Colonic mucosa (tissue), 4 donors: ENCODE data around the gene ST3GAL3. TPM values are rescaled to one million over a fixed set of nuclear protein-coding genes. Genes with fewer than 3 reads are reported as not detected.
A peak's percentile ranks its signal among the peaks of the same experiment; 100 is the strongest.

ENCODE experiments used
- DNase-seq: peaks from one replicate; pipeline ENCODE4 v3.0.0-alpha.2; 2020
- H3K27ac ChIP-seq: fragments of 200-600 bp; one replicate; pipeline ENCODE4 v1.8.0; 2021
- H3K27me3 ChIP-seq: fragments of 200-600 bp; one replicate; pipeline ENCODE4 v1.8.0; 2021
- H3K36me3 ChIP-seq: fragments of 200-600 bp; one replicate; pipeline ENCODE4 v1.8.0; 2021
- H3K4me1 ChIP-seq: fragments of 200-600 bp; one replicate; pipeline ENCODE4 v1.8.0; 2021; ENCODE audit warnings: mild to moderate bottlenecking
- H3K4me3 ChIP-seq: fragments of 200-600 bp; one replicate; pipeline ENCODE4 v1.8.0; 2021
- H3K9ac ChIP-seq, 2 donors: one replicate each; pipeline ENCODE4 v1.7.0; 2013; ENCODE audit warnings: control low read depth in 2 of 2, low read depth in 2 of 2, low read length in 2 of 2
- H3K9me3 ChIP-seq: fragments of 200-600 bp; one replicate; pipeline ENCODE4 v1.8.0; 2021
- CTCF ChIP-seq: fragments of 200-600 bp; IDR thresholded peaks from one replicate; pipeline ENCODE4 v1.8.0; 2022; ENCODE audit warnings: antibody characterized with exemption, mild to moderate bottlenecking
- intact Hi-C: fragments of 100-400 bp; cut with DNase I; formaldehyde crosslinking; loops from one replicate; pipeline ENCODE4 v1.14.1; 2022
- total RNA-seq, 2 donors: library from RNA; stranded (reverse); fragmentation: NEBNext Ultra II Directional in 1 of 2; extraction: Animal tissue kit (Norgen Biotek cat#: 25700) in 1 of 2; gene quantifications; one replicate each; pipeline ENCODE4 v1.2.1, GENCODE V29; 2021
- donor health status: healthy.
- donor health status: DM: no; HTN: no; CAD: no.
- donor health status: DM: no; HTN: no; CAD: no.

Gene ST3GAL3
- total RNA-seq, 2 donors from 2014 or later = 5.1 to 6.0 TPM

DNA sequence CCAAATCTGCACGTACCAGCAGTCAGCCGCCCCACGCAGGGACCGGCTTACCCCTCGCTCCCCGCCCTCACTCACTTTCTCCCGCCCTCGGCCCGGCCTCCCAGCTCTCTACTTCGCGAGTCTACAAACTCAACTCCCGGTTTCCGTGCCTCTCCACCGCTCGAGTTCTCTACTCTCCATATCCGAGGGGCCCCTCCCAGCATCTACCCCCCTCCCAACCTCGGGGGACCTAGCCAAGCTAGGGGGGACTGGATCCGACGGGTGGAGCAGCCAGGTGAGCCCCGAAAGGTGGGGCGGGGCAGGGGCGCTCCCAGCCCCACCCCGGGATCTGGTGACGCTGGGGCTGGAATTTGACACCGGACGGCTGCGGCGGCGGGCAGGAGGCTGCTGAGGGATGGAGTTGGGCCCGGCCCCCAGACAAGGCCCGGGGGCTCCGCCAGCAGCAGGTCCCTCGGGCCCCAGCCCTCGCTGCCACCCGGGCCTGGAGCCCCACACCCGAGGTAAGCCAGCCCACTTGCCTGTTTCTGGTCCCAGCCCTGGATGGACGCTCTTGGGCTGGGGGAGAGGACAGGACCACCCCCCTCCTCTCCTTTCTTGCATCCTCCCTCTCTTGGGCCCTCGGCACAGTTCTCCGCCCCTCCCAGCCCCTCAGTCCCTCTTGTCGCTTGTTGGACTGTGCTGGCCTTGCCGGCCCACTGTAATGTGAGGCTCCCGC lies 226.2 kb downstream of the ST3GAL3 start, which contains the start of gene ARTN:
ARTN (plus strand) TSS at position 416 of the 715 bp plus-strand sequence. CDS start 1,856 bp downstream, outside the sequence.
- Histone ChIP-seq H3K27ac (no peak within 1 kb of the TSS), H3K9me3 (no peaks in the 10 kb centered on the region), H3K4me1 (peaks cover 18% of the 10 kb centered on the region), H3K4me3 (peak within 1 kb of the TSS; percentile 34), H3K27me3 (peaks cover 5% of the 10 kb centered on the region), H3K9ac (peak within 1 kb of the TSS; percentile 28 to 64), H3K36me3 (no peaks in the 10 kb centered on the region)
- no peak for TF ChIP-seq CTCF
- intact Hi-C loops = loop anchor here (10.0 kb wide), 2 partner anchors 111 to 399 kb away; partner anchors contain the start of gene PTPRF
- peak; percentile 65 for DNase-seq

DNA sequence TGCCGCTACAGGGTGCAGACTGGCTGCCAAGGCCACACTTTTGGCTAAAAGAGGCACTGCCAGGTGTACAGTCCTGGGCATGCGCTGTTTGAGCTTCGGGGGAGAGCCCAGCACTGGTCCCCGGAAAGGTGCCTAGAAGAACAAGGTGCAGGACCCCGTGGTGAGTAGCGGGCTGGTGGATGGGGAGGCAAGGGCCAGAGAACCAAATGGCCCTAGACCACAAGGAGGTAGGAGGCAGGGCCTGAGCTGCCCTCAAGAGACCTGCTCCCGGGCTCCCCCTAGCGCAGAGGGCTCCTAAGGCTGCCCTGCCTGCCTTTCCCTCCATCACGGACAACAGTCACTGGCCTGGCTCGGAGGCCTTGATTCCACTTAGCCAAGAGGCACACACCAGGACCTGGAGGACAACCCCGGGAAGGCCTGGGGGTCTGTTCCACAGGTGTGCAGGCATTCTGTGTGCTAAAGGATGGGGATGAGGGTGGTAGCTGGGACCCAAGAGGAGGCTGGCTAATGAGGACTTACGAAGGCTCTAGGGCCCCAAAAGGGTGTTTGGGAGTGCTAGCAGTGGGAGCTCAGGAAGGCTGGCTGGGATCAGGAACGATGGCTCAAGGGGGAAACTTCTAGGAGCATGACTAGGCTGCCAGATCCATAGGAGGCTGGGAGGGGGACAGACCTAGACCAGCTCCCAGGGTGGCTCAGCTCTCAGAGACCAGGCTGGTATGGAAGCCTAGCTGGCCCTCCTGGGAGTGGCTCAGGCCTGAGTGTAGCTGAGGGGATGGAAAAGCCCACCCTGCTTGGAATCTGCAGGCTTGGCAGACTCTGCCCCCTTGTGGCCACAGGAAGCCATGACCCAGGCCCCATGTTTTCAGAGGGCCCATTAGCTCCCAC lies 227.0 kb downstream of the ST3GAL3 start:
- TF ChIP-seq CTCF = peak; percentile 79
- no peaks in the 10 kb centered on the region for H3K9me3 ChIP-seq
- peak overlapping the region; percentile 34 for H3K4me3 ChIP-seq
- H3K36me3 ChIP-seq = no peaks in the 10 kb centered on the region
- DNase-seq = peak; percentile 85
- peak overlapping the region; percentile 28 to 64 for H3K9ac ChIP-seq
- H3K27ac ChIP-seq = peak overlapping the region; percentile 60
- H3K27me3 ChIP-seq = peaks cover 5% of the 10 kb centered on the region
- intact Hi-C loops = loop anchor here (10.0 kb wide), 2 partner anchors 110 to 400 kb away; partner anchors contain the start of gene PTPRF
- H3K4me1 ChIP-seq = peaks cover 18% of the 10 kb centered on the region

- TF ChIP-seq CTCF = no peak
- intact Hi-C loops = loop anchor here (1.0 to 10.0 kb wide), 4 partner anchors 110 to 400 kb away; partner anchors contain the start of gene PTPRF
- Histone ChIP-seq H3K9ac (peak overlapping the region in 1 of 2 donors; percentile 13), H3K36me3 (no peaks in the 10 kb centered on the region), H3K4me1 (peaks cover 18% of the 10 kb centered on the region), H3K9me3 (no peaks in the 10 kb centered on the region), H3K4me3 (no peak overlapping the region), H3K27ac (peak overlapping the region; percentile 60), H3K27me3 (peaks cover 5% of the 10 kb centered on the region)
- no peak for DNase-seq
These were observed 227.6 kb downstream of the ST3GAL3 start for GRCh38 chr1:43934986-43935324.

DNA sequence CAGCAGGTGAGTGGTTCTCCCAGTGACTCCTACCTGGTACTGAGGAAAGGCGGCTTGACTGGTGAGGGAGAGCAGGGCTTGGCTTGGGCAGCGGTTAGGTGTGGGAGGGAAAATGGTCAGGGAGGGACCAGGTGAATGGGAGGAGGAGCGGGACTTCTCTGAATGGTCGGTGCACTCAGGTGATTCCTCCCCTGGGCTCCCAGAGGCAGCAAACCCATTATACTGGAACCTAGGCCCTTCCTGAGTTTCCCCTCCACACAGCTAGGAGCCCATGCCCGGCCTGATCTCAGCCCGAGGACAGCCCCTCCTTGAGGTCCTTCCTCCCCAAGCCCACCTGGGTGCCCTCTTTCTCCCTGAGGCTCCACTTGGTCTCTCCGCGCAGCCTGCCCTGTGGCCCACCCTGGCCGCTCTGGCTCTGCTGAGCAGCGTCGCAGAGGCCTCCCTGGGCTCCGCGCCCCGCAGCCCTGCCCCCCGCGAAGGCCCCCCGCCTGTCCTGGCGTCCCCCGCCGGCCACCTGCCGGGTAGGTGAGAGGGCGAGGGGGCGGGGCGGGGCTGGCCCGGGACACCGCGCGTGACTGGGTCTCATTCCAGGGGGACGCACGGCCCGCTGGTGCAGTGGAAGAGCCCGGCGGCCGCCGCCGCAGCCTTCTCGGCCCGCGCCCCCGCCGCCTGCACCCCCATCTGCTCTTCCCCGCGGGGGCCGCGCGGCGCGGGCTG lies 228.5 kb downstream of the ST3GAL3 start:
- intact Hi-C loops = loop anchor here (1.0 to 10.0 kb wide), 4 partner anchors 109 to 401 kb away; partner anchors contain the start of gene PTPRF
- DNase-seq = peak; percentile 88
- Histone ChIP-seq H3K4me3 (peak overlapping the region; percentile 62), H3K27ac (peak overlapping the region; percentile 60), H3K4me1 (peaks cover 18% of the 10 kb centered on the region), H3K27me3 (peaks cover 5% of the 10 kb centered on the region), H3K36me3 (no peaks in the 10 kb centered on the region), H3K9me3 (no peaks in the 10 kb centered on the region), H3K9ac (peak overlapping the region; percentile 13 to 69)
- TF ChIP-seq CTCF = no peak
